Upper lobe of right lung (tissue), 1 donor: ENCODE measurements around the gene CSF3R. TPM values are rescaled to one million over a fixed set of nuclear protein-coding genes. Genes with fewer than 3 reads are reported as not detected.

Source experiments
- ATAC-seq: fragments of 200-7000 bp; cut with Tn5 transposase; one replicate; pipeline ENCODE4 v1.9.1; 2020; ENCODE audit warnings: mild to moderate bottlenecking, moderate library complexity
- DNase-seq: peaks from one replicate; pipeline ENCODE4 v3.0.0-alpha.2; 2020
- H3K27ac ChIP-seq: fragments of 200-600 bp; one replicate; pipeline ENCODE4 v1.8.0; 2022
- H3K27me3 ChIP-seq: fragments of 200-600 bp; one replicate; pipeline ENCODE4 v1.8.0; 2022; ENCODE audit warnings: mild to moderate bottlenecking
- H3K36me3 ChIP-seq: fragments of 200-600 bp; one replicate; pipeline ENCODE4 v1.8.0; 2022
- H3K4me1 ChIP-seq: fragments of 200-600 bp; one replicate; pipeline ENCODE4 v1.8.0; 2022
- H3K4me3 ChIP-seq: fragments of 200-600 bp; one replicate; pipeline ENCODE4 v1.8.0; 2022; ENCODE audit warnings: mild to moderate bottlenecking
- H3K9me3 ChIP-seq: fragments of 200-600 bp; one replicate; pipeline ENCODE4 v1.8.0; 2022
- CTCF ChIP-seq: fragments of 200-600 bp; IDR thresholded peaks from one replicate; pipeline ENCODE4 v1.8.0; 2022; ENCODE audit warnings: antibody characterized with exemption
- intact Hi-C: fragments of 100-400 bp; cut with DNase I; formaldehyde crosslinking; loops from one replicate; pipeline ENCODE4 v1.11.0; 2022
- total RNA-seq: library from RNA; stranded (reverse); fragmentation: NEBNext Ultra II Directional; extraction: Animal tissue kit (Norgen Biotek cat#: 25700); gene quantifications from one replicate; pipeline ENCODE4 v1.2.1, GENCODE V29; 2021
- donor health status: DM: no; HTN: yes; CAD: no; lungs with severe emphysema.

The CSF3R gene
- total RNA-seq, 1 donor from 2014 or later = 202 TPM

- H3K27ac ChIP-seq = peak overlapping the region; percentile 93
- no peak for TF ChIP-seq CTCF
- H3K9me3 ChIP-seq = no peaks in the 10 kb centered on the region
- intact Hi-C loops = no loop called here
- no peaks in the 10 kb centered on the region for H3K27me3 ChIP-seq
- DNase-seq (no peak), ATAC-seq (peak; percentile 55)
- H3K4me1 ChIP-seq = peaks cover 9% of the 10 kb centered on the region
- peak overlapping the region; percentile 84 for H3K4me3 ChIP-seq
- peaks cover 27% of the 10 kb centered on the region for H3K36me3 ChIP-seq
Observed at GRCh38 chr1:36464605-36465393, 17.9 kb downstream of the CSF3R start.

GRCh38 chr1:36463803-36464604 is 18.7 kb downstream of the CSF3R start, which contains the start of gene MRPS15:
Gene MRPS15, minus strand, starts transcription at chr1:36464384. Its CDS starts 109 bp downstream, at chr1:36464275.
- intact Hi-C loops = no loop called here
- Histone ChIP-seq H3K36me3 (peaks cover 35% of the 10 kb centered on the region), H3K4me3 (peak within 1 kb of the TSS; percentile 84), H3K27ac (peak within 1 kb of the TSS; percentile 93), H3K27me3 (no peaks in the 10 kb centered on the region), H3K9me3 (no peaks in the 10 kb centered on the region), H3K4me1 (peaks cover 10% of the 10 kb centered on the region)
- ATAC-seq (peak; percentile 95), DNase-seq (peak; percentile 98)
- no peak for TF ChIP-seq CTCF

GRCh38 chr1:36463463-36463802 is 19.3 kb downstream of the CSF3R start:
- no peak for TF ChIP-seq CTCF
- no peaks in the 10 kb centered on the region for H3K9me3 ChIP-seq
- peak overlapping the region; percentile 93 for H3K27ac ChIP-seq
- peaks cover 16% of the 10 kb centered on the region for H3K4me1 ChIP-seq
- H3K4me3 ChIP-seq = peak overlapping the region; percentile 84
- ATAC-seq = no peak
- H3K27me3 ChIP-seq = no peaks in the 10 kb centered on the region
- intact Hi-C loops = no loop called here
- peaks cover 37% of the 10 kb centered on the region for H3K36me3 ChIP-seq
- DNase-seq = no peak

GRCh38 chr1:36458910-36459309 is 23.8 kb downstream of the CSF3R start:
- DNase-seq = no peak
- ATAC-seq = peak; percentile 48
- Histone ChIP-seq H3K27ac (no peak overlapping the region), H3K4me3 (no peak overlapping the region), H3K4me1 (peaks cover 18% of the 10 kb centered on the region), H3K36me3 (peaks cover 73% of the 10 kb centered on the region), H3K27me3 (no peaks in the 10 kb centered on the region), H3K9me3 (no peaks in the 10 kb centered on the region)
- TF ChIP-seq CTCF = no peak
- intact Hi-C loops = no loop called here

- peak overlapping the region; percentile 6 for H3K27ac ChIP-seq
- no peaks in the 10 kb centered on the region for H3K9me3 ChIP-seq
- no peak overlapping the region for H3K4me3 ChIP-seq
- peaks cover 18% of the 10 kb centered on the region for H3K4me1 ChIP-seq
- no peak for TF ChIP-seq CTCF
- DNase-seq = no peak
- intact Hi-C loops = no loop called here
- no peaks in the 10 kb centered on the region for H3K27me3 ChIP-seq
- ATAC-seq = peak; percentile 57
- peaks cover 73% of the 10 kb centered on the region for H3K36me3 ChIP-seq
Observed at GRCh38 chr1:36457691-36458090, 25.0 kb downstream of the CSF3R start.
